Measurements from ENCODE around the gene FAM98B.

FAM98B gene

GRCh38 chr15:38461066-38461833 lies 7.3 kb downstream of the FAM98B start:
- no peak for DNase-seq (ENCODE audit: low read depth)

GRCh38 chr15:38463893-38464292 lies 10.0 kb downstream of the FAM98B start:
- DNase-seq (ENCODE audit: low read depth): no peak

DNA sequence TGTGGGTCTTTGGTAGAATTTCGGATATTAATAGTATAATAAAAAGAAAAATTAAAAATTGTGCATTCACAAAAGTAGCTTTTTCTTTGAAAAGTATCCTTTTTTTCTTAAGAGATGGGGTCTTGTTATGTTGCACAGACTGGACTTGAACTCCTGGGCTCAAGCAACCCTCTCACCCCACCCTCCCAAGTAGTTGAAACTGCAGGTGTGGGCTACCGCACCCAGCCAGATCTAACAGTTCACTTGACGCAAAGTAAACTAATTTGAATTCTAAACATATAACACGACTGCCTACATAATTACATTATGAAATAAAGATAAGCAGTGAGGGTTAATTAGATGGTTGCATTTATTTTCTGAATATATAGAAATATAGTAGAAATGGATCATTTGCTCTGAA lies 10.7 kb downstream of the FAM98B start:
- DNase-seq (ENCODE audit: low read depth): no peak

GRCh38 chr15:38470816-38471215 lies 16.9 kb downstream of the FAM98B start:
- DNase-seq (ENCODE audit: low read depth): no peak

- DNase-seq (ENCODE audit: low read depth): no peak
Measured at GRCh38 chr15:38471974-38472373, 18.0 kb downstream of the FAM98B start.

GRCh38 chr15:38474155-38474757 lies 20.3 kb downstream of the FAM98B start:
- peak; percentile 53 for DNase-seq (ENCODE audit: low read depth)

DNA sequence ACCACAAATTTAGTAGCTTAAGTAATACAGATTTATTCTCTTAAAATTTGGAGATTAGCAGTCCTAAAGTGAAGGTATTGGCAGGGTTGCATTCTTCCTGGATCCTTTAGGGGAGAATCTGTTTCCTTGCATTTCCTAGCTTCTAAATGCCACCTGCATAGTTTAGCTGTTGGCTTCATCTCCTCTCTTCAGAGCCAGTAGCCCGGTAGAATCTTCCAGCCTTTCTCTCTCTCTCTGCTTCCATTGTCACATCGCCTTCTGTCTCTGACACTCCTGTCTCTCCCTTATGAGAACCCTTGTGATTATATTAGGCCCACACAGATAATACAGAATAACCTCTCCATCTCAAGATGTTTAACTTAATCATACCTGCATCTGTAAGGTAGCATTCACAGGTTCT lies 21.4 kb downstream of the FAM98B start:
- no peak for DNase-seq (ENCODE audit: low read depth)

- DNase-seq (ENCODE audit: low read depth): no peak
Measured at GRCh38 chr15:38476120-38476519, 22.2 kb downstream of the FAM98B start.

GRCh38 chr15:38477637-38478036 lies 23.7 kb downstream of the FAM98B start:
- DNase-seq (ENCODE audit: low read depth): no peak

DNA sequence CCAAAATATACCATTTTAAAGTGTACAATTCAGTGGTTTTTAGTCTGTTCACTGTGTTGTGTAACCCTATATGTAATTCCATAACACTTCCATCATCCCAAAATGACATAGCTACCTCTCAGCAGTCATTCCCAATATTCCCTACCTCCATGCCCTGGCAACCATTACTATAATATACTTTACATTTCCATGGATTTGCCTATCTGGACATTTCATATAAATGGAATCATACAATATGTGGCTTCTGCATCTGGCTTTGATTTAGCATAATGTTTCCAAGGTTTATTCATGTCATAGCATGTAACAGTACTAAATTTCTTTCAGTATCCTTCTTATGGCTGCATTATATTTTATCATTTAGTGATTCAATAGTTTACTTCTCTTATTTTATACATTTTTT lies 25.3 kb downstream of the FAM98B start:
- no peak for DNase-seq (ENCODE audit: low read depth)

DNA sequence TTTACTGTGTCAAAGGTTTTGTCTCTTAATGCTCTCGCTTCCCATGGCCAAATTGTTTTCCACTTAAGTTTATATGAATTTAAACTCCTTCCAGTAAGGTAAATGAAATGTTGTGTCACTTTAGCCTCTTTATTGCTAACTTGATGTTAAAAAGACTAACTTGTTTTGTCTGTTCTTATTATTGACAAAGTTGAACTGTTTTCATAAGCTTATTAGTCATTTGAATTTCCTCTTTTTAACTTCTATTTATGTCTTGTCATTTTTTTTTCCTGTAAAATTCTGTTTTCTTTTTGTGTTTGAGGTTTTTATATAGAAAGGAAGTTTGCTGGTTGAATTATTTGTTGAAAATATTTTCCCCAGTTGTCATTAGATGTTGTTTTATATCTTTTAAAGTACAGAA lies 25.8 kb downstream of the FAM98B start:
- DNase-seq (ENCODE audit: low read depth): no peak

DNA sequence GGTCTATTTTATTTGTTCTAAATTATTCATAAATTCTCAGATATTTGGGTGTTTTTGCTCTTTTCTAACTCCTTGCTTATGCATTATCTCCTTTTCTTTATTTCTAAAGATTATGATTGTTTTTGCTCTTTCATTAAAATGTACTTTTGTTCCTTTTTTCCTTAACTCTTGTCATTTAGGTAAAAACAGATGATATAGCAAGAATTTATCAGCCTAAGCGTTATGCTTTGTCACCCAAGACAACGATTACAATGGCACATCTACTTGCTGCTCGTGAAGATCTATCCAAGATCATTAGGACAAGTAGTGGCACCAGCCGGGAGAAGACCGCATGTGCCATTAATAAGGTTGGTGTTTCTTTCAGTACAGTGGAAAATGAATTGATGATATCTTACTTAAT lies 27.2 kb downstream of the FAM98B start:
- DNase-seq (ENCODE audit: low read depth): no peak

- DNase-seq (ENCODE audit: low read depth): no peak
Measured at GRCh38 chr15:38481761-38482160, 27.8 kb downstream of the FAM98B start.

DNA sequence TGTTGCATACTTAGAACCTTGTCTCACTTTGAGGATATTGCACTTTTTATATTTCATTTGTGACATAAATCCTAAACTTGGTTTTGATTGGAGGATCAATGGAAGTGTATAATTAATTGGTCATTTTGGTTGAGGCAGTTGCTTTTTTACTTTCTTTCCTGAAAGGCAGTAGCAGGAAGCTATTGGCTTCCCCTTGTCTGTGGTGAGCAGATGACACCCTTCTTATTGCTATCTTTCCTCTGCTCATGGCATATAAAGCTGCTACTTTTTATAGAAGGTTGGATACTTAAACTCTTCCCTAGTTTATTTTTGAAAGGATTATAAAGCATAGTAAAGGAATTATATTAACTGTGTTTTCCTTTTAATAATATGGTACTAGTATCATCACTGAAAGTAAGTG lies 28.6 kb downstream of the FAM98B start:
- no peak for DNase-seq (ENCODE audit: low read depth)

DNA sequence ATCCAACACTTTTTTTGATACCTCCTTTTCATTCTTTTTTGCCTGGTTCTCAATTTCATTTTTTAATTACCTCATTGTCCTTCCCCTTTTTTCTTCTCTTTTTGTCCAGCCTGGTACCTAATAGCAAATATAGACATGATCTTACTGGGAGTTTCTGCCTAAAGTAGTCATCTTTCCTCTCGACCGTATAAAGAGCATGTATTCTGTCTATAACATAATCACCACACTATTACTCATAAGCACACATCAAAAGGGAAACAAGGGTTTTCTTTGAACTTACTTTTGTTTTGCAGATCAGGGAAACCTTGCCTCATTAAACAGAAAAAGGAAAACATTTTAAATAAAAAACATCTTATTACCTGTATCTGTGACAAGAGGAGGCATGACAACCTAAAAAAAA lies 33.0 kb downstream of the FAM98B start:
- no peak for DNase-seq (ENCODE audit: low read depth)

DNA sequence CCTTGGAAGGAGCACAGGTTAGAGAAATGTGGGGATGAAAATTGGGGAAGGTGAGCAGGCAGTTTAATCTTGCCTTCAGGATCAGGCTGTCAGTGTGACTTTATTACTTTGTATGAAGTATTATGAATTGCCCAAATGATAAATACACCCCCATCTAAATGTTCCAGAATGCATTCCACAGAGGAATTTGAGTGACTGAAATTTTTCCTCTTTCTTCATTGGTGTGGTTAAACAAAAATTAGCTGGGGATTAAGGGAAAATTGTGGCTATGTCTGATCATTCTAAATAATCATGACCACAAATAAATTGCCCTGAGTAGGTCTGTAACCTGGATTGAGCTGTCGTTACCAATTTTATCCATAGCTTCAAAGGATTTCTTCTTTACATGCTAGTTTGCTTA lies 33.5 kb downstream of the FAM98B start:
- no peak for DNase-seq (ENCODE audit: low read depth)

DNA sequence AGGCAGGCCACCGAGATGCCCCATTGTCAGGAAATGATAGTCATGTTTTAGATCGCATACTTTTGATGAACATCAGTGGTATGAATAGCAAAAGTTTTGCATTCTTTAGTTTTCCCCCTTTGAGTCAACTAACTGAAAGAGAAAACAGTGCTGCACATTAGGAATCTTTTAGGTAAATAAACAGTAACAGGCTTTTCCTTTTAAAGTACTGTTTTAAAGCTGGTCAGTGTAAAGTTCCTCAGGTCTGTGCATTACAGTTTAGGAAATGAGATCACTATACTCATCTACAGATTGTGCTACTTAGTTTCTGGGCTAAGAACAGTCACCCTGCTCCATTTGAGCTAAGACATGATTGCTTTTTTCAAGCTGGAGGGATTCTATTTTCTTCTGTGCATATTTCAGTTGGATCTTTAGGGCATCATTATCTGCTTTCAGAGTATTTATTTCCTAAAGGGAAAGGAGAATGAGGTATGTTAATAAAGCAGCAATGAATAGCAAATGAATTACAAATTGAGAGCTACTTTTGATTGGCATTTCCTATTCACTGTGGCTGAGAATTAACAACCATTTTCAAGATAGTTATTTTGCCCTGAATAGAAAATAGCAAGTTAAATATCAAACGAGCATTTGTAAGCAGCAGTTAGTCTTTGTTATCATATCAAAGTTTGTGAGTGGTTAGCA lies 36.5 kb downstream of the FAM98B start:
- no peak for DNase-seq (ENCODE audit: low read depth)

DNA sequence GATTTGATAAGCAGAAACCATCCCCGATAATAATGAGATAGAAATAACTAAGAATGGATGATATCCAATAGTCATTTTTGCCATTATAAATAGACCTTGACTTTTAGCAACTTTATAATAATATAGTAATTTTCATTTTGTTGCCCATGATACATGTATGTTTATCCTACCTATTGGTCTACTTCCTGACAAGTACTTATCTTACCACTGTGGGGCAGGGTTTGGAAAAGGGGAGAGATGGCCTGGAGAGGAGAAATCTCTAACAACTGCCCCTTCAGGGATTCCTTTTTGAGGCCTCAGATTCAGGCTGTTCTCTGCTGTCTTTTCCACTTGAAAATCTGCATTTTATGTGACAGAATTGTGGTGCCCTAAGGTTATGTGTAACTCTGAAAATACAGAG lies 42.2 kb downstream of the FAM98B start:
- DNase-seq (ENCODE audit: low read depth): no peak

DNA sequence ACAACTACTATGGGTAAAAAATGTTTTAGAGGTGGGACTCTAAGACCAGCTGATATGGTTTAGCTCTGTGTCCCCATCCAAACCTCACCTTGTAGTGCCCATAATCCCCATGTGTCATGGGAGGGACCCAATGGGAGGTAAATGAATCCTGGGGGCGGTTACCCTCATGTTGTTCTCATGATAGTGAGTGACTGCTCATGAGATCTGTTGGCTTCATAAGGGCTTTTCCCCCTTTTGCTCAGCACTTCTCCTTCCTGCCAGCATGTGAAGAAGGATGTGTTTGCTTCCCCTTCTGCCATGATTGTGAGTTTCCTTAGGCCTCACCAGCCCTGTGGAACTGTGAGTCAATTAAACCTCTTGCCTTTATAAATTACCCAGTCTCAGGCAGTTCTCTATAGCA lies 45.7 kb downstream of the FAM98B start:
- DNase-seq (ENCODE audit: low read depth): no peak

GRCh38 chr15:38503496-38503895 lies 49.6 kb downstream of the FAM98B start:
- DNase-seq (ENCODE audit: low read depth): no peak

GRCh38 chr15:38504680-38505467 lies 50.9 kb downstream of the FAM98B start:
- no peak for DNase-seq (ENCODE audit: low read depth)

GRCh38 chr15:38506997-38507396 lies 53.1 kb downstream of the FAM98B start:
- no peak for DNase-seq (ENCODE audit: low read depth)

GRCh38 chr15:38507570-38507969 lies 53.6 kb downstream of the FAM98B start:
- DNase-seq (ENCODE audit: low read depth): no peak

Data from GM04504 (cell line).